ENCODE results near the gene SLC15A1.
"Not testable (repeated sequence)": the region's sequence is repeated elsewhere in the genome, so short reads cannot be mapped to it uniquely, and the experiment has no call there.

The SLC15A1 gene

DNA sequence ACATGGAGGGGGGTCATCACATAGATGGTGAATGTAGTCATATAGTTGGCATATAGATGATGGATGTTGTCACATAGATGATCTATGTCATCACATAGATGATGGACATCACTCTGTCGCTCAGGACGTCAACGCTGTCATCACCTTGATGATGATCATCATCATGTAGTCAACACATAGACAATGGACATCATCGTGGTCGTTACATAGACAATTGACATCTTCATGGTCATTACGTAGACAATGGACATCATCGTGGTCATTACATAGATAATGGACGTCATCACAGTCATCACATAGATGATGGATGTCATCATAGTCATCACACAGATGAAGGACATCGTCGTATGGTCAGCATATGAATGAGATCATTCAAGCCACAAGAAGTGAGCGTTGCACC lies 28.6 kb upstream of the SLC15A1 start:
- DNase-seq (ENCODE audit: low read depth in 3 of 3, low spot score in 1 of 3): no peak

DNA sequence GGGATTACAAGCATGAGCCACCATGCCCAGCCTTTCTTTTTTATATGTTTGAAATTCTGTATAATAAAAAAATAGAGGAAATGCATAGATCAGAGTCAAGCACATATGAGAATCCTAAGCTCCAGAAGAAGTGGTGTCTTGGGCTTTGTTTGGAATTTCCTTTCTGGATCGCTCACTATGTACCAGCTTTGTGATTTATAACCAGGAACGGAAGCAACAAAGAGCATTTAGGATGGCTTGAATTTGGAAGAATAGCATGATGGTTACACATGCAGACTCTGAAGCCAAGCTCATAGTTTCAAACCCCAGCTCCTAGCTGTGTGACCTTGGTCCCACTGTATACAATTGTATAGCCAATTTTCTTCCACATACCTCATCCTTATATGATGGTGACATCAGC lies 28.0 kb upstream of the SLC15A1 start:
- DNase-seq (ENCODE audit: low read depth in 3 of 3, low spot score in 1 of 3): no peak

DNA sequence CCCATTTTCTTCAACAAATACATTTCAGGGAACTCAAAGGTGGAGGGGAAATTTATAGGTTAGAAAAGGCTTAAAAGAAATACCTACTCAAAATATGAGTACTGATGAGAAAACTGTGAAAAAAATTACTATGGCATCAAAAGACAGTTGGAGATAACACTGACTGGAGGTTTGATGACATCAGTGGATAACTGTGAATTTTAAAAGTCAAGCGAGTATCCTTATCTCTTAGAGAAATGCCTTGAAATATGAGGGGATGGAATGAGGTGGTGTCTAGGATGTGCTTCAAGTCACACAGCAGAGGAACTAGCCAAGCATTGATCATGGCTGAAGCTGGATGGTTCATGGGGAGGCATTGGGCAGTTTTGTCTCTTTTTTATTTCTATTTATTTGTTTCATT lies 27.2 kb upstream of the SLC15A1 start:
- DNase-seq (ENCODE audit: low read depth in 3 of 3, low spot score in 1 of 3): no peak

DNA sequence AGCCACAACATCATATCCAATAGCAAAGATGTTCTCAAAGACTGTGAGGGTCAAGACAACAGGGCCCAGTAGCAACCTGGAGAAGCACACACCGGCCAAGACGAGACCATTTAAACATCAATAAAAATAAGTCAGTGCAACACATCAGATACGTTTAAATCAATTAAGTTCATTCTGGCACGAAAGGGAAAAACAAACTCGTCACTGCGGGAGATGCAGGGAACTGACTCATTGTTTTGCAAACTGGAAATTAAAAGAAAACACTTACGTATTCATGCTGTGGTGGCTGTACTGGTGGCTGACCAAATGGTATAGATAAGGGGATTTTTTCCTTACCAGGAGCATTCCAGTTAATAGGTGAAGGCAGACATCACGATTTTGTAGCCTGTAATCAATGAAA lies 26.3 kb upstream of the SLC15A1 start:
- DNase-seq (ENCODE audit: low read depth in 3 of 3, low spot score in 1 of 3): no peak

DNA sequence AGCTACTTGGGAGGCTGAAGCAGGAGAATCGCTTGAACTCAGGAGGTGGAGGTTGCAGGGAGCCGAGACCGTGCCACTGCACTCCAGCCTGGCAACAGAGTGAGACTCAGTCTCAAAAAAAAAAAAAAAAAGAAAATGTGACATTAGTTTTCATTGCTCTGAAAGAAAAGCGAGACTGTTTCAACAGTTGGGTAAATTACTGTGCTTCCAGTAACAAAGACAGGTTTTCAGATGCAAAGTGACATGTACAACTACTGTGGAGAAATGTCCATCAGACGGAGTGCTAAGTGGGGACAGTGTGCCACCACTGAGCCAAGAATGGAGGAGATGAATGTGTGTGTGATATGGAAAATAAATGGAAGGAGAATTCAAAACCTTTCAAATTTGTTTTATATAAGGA lies 24.2 kb upstream of the SLC15A1 start:
- no peak for DNase-seq (ENCODE audit: low read depth in 3 of 3, low spot score in 1 of 3)

DNA sequence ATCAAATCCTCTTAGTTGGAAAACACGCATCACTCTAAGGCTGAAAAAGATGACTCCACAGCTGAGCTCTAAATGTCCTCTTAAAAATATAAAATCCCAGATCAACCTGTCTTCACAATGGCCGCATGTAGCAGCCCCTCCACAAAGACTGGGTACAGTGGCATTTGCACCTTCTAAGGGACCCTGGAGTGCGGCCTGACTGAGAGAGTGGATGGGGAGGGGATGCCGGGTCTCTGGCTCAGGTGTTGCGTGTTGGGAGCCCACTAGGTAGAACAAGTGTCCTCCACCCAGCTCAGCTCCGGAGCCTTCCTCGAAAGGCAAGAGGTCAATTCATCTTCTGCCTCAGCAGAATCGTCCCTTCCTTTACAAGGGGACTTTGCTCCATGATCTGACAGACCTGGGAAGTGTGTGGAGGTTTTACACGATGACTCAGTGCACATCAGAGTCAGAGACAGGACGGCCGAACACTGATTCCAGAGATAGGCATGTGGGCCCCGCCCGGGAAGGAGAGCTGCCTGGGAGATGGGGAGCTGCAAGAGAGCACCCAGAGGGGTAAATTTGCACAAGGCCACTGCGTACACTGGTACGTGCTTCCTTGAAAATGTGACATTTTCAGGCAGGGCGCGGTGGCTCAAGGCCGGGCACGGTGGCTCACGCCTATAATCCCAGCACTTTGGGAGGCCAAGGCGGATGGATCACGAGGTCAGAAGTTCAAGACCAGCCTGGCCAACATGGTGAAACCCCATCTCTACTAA lies 23.5 kb upstream of the SLC15A1 start:
- no peak for DNase-seq (ENCODE audit: low read depth in 3 of 3, low spot score in 1 of 3)

DNA sequence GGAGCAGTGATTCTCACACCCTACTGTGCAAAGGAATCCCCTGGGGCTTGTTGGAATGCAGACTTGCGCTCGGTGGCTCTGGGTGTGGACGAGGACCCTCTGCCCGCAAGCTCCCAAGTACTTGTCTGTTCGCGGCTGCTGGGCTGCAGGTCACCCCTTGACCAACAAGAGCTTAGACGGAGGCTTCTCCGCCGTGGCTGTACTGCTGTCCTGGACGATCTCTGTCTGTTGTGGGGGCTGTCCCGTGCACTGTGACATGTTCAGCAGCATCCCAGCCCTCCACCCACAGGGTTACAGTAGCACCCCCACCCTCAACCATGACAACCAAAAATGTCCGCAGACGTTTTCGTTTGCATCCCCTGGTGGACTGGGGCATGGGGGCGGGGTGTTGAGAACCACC lies 22.9 kb upstream of the SLC15A1 start:
- no peak for DNase-seq (ENCODE audit: low read depth in 3 of 3, low spot score in 1 of 3)

DNA sequence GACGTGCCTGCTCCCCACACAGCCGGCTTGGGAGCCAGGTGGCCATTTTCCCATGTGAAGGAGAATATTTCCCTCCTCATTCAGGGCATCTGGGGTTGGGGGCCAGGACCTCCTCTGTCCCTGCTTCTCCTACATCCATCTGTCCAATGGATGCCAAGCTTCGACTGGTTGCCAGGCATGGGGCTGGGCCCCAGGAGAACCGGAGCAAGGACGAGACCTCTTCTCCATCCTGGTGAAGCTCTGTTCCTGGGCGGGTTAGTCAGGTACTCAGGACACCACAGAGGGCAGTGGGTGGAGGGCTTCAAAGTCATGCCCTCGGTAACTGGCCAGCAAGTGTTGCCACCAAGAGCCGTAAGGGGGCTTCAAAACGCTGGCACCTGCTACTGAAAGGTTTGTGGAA lies 22.3 kb upstream of the SLC15A1 start:
- DNase-seq (ENCODE audit: low read depth in 3 of 3, low spot score in 1 of 3): no peak

DNA sequence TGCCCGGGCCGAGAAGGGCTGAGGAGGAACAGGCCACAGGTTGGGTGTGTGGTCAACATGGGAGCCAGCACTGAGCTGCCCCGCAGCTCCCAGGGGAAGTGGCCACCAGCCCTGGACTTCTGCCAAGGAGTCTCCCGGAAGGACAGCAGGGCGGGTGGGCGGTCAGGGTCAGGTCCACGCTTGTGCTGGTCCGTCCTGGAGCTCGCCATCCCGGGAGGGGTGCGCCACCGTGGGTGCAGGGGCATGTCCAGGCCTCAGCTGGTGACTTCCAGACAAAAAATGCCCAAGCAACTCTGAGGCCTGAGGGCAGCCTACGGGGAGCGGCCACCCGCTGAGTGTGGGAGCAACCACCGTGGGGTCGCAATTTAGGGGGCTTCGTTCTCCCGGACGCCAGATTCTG lies 21.4 kb upstream of the SLC15A1 start:
- DNase-seq (ENCODE audit: low read depth in 3 of 3, low spot score in 1 of 3): no peak

DNA sequence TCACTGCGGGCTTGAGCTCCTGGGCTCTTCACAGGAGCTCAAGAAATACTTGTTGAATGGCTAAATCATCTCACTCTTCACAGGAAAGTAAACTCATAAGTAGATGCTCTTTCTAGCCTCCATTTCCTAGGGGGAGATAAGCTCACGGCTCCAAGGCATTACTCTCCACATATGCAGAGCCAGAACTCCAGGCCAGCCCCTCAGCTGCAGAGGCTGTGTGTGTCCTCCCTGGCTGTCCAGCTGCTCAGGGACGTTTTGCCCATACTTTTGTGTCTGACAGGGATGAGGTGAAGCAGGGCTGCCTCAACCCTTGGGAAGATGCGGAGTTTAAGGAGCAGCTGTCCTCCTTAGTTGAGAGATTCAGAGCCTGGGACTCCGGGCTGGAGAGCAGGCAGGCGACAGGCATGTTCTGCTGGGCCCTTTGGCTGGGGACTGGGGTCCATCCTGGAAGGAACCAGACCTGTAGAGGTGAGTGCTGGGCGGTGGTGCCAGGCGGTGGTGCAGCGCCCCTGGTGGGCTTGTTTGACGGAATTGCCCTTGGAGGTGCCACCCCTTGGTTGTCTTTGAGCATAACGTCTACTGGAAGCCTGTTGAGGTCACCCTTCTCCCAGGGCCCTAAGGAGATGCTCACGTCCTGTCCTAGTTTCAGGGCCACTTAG lies 20.5 kb upstream of the SLC15A1 start:
- no peak for DNase-seq (ENCODE audit: low read depth in 3 of 3, low spot score in 1 of 3)

DNA sequence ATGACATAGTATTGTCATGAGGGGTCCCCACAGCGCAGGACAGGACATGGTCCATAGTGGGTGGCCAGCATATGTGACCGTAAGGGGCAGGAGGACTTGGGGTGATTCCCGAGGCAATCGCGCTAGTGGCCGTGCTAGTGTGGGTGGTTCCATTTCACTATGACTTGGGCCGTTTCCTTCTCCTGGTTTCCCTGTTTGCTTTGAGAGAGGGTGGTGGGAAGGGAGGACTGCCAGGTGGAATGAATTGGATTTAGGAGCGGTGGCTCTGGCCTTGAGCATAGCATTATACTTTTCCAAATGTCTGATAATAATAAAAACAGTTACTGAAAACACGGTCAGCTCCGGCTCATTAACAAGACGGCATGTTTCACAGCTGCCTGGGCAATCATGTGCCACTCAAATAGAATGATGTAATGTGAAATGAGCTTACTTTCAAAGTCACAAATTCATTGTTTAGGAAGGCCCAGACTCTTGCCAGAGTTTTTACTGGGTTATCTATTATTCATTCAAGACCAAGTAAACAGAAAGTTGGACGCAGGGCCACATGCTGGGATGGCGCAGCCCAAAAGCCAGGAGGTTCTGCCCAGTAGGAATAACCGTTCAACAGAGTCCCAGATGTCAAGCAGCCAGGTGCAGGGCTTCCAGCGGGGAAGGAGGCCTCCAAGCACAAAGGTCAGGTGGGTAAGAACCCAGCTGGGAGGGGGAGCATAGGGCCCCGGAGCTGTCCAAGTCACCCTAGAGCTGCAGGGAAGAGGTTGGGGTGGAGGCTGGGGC lies 19.6 kb upstream of the SLC15A1 start:
- DNase-seq (ENCODE audit: low read depth in 3 of 3, low spot score in 1 of 3): no peak

DNA sequence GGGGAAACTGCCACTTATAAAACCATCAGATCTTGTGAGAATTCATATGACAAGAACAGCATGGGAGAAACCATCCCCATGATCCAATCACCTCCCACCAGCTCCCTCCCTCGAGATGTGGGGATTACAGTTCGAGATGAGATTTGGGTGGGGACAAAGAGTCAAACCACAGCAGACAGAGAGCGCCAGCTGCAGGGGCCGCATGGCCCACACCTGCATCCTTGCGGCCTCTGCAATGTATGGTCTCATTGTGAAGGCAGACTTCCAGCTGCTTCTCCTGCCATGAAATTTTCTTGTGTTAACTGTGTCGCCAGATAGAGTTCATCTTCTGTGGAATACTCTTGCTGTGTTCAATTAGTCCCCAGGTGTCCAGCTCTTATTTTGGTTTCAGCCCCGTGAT lies 17.3 kb upstream of the SLC15A1 start:
- no peak for DNase-seq (ENCODE audit: low read depth in 3 of 3, low spot score in 1 of 3)

DNA sequence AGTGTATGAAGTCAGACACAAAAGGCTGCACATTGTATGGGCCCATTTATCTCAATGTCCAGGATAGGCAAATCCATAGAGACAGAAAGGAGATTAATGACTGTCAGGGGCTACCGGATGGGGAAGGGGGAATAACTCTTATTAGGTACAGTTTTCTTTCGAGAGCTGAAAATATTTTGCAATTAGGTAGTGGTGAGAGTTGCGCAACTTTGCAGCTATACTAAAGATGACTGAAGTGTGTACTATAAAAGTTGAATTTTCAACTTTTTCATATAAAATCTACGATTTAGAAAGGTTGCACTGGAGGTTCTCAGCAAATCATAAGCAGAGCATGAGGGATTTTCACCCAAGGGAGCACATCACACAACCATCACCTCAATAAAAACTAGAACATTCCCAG lies 16.1 kb upstream of the SLC15A1 start:
- DNase-seq (ENCODE audit: low read depth in 3 of 3, low spot score in 1 of 3): no peak

DNA sequence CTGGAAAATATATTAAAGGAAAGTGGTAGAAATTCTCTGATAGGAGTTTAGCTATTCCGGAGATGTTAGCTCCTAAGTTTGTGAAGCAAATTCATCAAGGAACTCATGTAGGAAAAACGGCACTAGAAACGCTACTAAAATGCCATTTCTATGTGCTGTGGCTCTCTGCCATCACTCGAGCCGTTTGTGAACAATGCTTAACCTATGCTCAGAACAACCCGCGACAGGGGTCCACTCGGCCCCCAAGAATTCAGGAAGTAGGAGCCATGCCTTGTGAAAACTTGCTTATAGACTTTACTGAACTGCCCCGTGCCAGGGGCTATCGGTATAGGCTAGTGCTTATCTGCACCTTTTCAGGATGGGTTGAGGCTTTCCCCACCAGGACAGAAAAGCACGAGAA lies 14.2 kb upstream of the SLC15A1 start:
- no peak for DNase-seq (ENCODE audit: low read depth in 3 of 3, low spot score in 1 of 3)

DNA sequence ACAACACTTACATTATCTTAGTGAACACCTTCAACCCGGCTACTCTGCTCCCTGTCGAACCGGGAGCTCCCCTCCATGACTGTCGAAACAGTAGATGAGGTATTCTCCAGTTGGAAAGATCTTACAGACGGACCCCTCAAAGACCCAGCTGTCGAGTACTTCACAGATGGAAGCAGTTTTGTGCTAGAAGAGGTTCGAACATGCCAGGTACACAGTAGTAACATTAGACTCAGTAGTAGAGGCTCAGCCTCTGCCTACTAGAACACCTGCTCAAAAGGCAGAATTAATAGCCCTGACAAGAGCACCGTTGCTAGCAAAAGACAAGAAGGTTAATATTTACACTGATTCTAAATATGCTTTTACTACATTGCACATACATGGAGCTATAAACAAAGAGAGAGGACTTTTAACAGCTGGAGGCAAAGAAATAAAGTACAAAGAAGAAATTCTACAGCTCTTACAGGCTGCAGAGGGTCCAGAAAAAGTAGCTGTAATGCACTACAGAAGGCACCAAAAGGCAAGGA lies 13.6 kb upstream of the SLC15A1 start:
- DNase-seq (ENCODE audit: low read depth in 3 of 3, low spot score in 1 of 3): no peak

DNA sequence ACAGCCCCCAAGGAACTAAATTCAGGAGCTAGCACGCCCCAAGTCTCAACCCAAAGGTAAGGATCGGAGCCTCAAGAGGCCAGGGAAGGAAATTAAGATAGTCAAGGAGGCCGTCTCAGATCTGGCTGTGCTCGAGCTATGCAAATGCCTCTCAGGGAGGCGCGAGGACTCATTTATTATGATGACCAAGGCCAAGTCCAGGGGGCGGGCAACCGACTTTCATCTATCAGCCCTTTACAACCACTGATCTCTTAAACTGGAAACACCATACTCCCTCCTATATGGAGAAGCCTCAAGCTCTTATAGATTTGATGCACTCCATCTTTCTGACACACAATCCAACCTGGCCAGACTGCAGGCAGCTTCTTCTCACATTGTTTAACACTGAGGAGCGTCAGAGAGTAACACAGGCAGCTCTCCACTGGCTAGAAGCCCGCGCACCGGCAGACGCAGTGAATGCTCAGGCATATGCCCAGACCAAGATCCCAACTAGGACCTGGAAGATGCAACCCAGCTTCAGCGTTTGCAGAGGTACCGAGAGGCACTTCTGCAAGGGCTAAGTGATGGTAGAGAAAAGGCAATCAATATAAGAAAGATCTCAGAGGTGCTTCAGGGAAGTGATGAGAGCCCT lies 9.6 kb upstream of the SLC15A1 start:
- DNase-seq (ENCODE audit: low read depth in 3 of 3, low spot score in 1 of 3): no peak

DNA sequence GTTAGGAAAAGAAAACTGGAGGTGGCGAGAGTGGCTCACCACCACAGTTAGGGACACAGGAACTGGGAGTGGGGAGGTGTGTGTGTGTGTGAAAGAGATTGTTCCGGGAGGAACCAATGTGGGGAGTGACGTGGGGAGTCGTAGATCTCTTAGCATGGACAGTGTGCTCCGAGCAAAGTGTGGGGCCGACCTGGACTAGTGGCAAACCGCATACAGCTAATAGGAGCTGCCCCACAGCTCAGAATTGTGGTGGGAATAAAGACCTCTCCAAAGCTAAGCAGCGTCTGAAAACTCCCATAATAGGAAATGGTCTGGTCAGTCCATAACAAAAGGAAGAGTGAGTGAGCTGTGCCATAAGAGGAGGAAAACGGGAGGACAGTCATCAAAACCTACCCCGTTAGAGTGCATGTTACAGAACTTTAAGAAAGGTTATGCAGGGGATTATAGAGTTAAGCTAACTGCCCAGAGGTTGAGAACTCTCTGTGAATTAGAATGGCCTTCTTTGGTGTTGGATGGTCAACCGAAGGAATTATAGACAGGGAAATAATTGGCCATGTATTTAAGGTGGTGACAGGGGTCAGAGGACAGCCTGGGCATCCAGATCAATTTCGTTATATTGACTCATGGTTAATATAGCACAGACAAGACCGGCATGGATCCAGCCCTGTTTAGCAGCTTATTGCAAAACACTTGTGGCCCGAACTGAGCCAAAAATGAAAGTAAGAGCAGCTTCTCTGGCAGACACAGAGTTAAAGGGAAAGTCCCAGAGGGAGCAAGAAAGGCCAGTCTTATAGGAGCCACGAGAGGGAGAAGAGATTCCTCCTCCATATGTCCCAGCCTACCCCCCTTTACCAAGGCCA lies 8.9 kb upstream of the SLC15A1 start:
- no peak for DNase-seq (ENCODE audit: low read depth in 3 of 3, low spot score in 1 of 3)

DNA sequence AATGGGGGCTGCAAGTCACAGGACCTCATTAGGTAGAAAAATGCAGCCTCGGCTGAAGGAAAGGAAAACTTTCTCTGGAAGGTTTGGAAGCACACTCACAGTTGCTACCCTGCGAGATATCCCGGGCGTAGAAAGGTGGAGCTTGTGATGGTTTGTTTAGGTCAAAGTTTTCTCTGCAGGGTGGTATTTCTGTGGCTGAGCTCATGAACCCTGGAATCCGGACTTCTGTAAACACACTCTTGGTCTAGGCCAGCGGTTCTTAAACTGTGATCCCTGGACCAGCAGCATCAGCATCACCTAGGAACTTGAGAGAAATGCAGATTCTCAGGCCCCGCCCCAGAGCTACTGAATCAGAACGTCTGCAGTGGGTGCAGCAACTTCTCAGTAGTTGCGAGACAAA lies 3.3 kb upstream of the SLC15A1 start:
- no peak for DNase-seq (ENCODE audit: low read depth in 3 of 3, low spot score in 1 of 3)

DNA sequence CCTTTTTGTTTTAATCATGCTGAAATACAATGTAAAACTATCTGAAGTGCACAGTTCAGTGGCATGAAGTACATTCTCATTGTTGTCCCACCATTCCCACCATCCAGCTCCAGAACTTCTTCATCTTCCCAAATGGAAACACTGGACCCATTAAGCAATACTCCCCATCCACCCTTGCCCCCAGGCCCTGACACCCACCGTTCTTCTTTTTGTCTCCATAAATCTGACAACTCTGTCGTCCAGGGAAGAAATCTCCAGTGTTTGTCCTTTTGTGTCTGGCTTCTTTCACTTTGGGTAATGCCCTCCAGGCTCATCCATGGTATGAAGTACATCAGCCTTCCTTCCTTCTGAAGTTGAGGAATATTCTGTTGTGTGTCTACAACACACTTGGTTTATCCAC lies 2.6 kb upstream of the SLC15A1 start:
- DNase-seq (ENCODE audit: low read depth in 3 of 3, low spot score in 1 of 3): no peak

DNA sequence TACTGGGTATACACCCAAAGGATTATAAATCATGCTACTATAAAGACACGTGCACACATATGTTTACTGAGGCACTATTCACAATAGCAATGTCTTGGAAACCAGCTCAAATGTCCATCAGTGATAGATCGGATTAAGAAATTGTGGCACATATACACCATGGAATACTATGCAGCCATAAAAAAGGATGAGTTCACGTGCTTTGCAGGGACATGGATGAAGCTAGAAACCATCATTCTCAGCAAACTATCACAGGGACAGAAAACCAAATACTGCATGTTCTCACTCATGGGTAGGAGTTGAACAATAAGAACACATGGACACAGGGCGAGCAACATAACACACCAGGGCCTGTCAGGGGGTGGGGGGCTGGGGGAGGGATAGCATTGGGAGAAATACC lies 2.0 kb upstream of the SLC15A1 start:
- DNase-seq (ENCODE audit: low read depth in 3 of 3, low spot score in 1 of 3): not testable (repeated sequence)
